Measurements from ENCODE around the gene BOD1L2.

Gene BOD1L2

GRCh38 chr18:57185434-57185833 is 38.5 kb downstream of the BOD1L2 start:
- no peaks in the 10 kb centered on the region for H3K27me3 Mint-ChIP-seq (ENCODE audit: low read depth)
- H3K4me1 Mint-ChIP-seq (ENCODE audit: low read depth), result no peaks in the 10 kb centered on the region
- no peak overlapping the region for H3K27ac Mint-ChIP-seq
- no peaks in the 10 kb centered on the region for H3K36me3 Mint-ChIP-seq (ENCODE audit: low read depth)
- no peak overlapping the region for H3K4me3 Mint-ChIP-seq
- peaks cover 23% of the 10 kb centered on the region for H3K9me3 Mint-ChIP-seq
- DNase-seq (ENCODE audit: low spot score), result no peak

GRCh38 chr18:57188851-57189557 is 42.1 kb downstream of the BOD1L2 start:
- Mint-ChIP-seq H3K9me3 (peaks cover 13% of the 10 kb centered on the region), H3K4me3 (no peak overlapping the region), H3K36me3 (ENCODE audit: low read depth) (no peaks in the 10 kb centered on the region), H3K27ac (no peak overlapping the region), H3K27me3 (ENCODE audit: low read depth) (no peaks in the 10 kb centered on the region), H3K4me1 (ENCODE audit: low read depth) (no peaks in the 10 kb centered on the region)
- DNase-seq (ENCODE audit: low spot score), result no peak

- Mint-ChIP-seq H3K27me3 (ENCODE audit: low read depth) (no peaks in the 10 kb centered on the region), H3K36me3 (ENCODE audit: low read depth) (no peaks in the 10 kb centered on the region), H3K27ac (no peak overlapping the region), H3K9me3 (peaks cover 11% of the 10 kb centered on the region), H3K4me1 (ENCODE audit: low read depth) (no peaks in the 10 kb centered on the region), H3K4me3 (no peak overlapping the region)
- no peak for DNase-seq (ENCODE audit: low spot score)
Measured at GRCh38 chr18:57190026-57190425, 43.1 kb downstream of the BOD1L2 start.

GRCh38 chr18:57194070-57194469 is 47.2 kb downstream of the BOD1L2 start:
- H3K4me1 Mint-ChIP-seq (ENCODE audit: low read depth), result no peaks in the 10 kb centered on the region
- H3K9me3 Mint-ChIP-seq, result no peaks in the 10 kb centered on the region
- no peak overlapping the region for H3K27ac Mint-ChIP-seq
- H3K36me3 Mint-ChIP-seq (ENCODE audit: low read depth), result no peaks in the 10 kb centered on the region
- H3K27me3 Mint-ChIP-seq (ENCODE audit: low read depth), result no peaks in the 10 kb centered on the region
- DNase-seq (ENCODE audit: low spot score), result no peak
- no peak overlapping the region for H3K4me3 Mint-ChIP-seq

DNA sequence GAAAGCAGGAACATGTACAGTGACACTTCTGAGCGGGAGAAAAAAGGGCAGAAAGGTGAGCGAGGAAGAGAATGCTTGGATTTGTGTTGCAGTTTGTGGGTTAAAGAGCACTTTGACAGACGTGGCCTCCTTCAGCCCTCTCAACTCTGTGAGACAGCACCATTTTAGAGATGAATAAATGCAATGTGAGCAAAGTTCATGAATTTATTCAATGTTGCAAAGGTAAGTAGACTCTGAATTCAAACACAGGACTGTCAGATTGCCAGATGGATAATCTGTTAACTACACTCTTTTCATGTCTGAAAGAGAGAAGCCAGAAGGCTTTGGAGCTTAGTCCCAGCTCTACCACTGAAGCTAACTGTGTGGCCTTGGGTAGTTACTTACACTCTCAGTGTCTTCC is 47.7 kb downstream of the BOD1L2 start:
- H3K36me3 Mint-ChIP-seq (ENCODE audit: low read depth), result no peaks in the 10 kb centered on the region
- H3K4me1 Mint-ChIP-seq (ENCODE audit: low read depth), result no peaks in the 10 kb centered on the region
- no peaks in the 10 kb centered on the region for H3K9me3 Mint-ChIP-seq
- H3K27ac Mint-ChIP-seq, result no peak overlapping the region
- no peaks in the 10 kb centered on the region for H3K27me3 Mint-ChIP-seq (ENCODE audit: low read depth)
- no peak for DNase-seq (ENCODE audit: low spot score)
- H3K4me3 Mint-ChIP-seq, result no peak overlapping the region

- H3K27me3 Mint-ChIP-seq (ENCODE audit: low read depth), result no peaks in the 10 kb centered on the region
- no peaks in the 10 kb centered on the region for H3K9me3 Mint-ChIP-seq
- no peaks in the 10 kb centered on the region for H3K4me1 Mint-ChIP-seq (ENCODE audit: low read depth)
- H3K36me3 Mint-ChIP-seq (ENCODE audit: low read depth), result no peaks in the 10 kb centered on the region
- no peak overlapping the region for H3K4me3 Mint-ChIP-seq
- no peak overlapping the region for H3K27ac Mint-ChIP-seq
- DNase-seq (ENCODE audit: low spot score), result no peak
Measured at GRCh38 chr18:57195341-57195740, 48.5 kb downstream of the BOD1L2 start.

DNA sequence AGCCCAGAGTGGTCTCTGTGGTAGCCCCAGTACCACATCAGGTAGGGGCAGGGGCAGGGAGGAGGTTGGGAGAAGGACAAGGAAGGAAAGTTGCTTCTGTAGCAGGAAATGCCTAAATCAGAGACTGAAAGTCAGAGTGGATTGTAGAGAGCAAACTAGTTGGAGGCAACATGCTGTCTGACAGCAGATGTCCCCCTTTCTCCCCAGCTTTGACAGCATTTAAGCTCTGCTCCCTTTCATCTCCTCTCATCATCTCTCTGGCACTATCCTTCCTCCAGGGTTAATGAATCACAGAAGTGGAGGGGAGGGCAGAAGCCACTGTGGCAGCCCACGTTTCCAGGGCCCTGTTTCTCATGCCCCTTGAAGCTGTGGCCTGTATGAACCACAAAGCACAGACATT is 50.4 kb downstream of the BOD1L2 start:
- DNase-seq (ENCODE audit: low spot score), result no peak
- Mint-ChIP-seq H3K36me3 (ENCODE audit: low read depth) (no peaks in the 10 kb centered on the region), H3K9me3 (no peaks in the 10 kb centered on the region), H3K4me3 (no peak overlapping the region), H3K27ac (no peak overlapping the region), H3K27me3 (ENCODE audit: low read depth) (no peaks in the 10 kb centered on the region), H3K4me1 (ENCODE audit: low read depth) (no peaks in the 10 kb centered on the region)

- Mint-ChIP-seq H3K4me3 (no peak overlapping the region), H3K4me1 (ENCODE audit: low read depth) (no peaks in the 10 kb centered on the region), H3K27ac (no peak overlapping the region), H3K9me3 (no peaks in the 10 kb centered on the region), H3K36me3 (ENCODE audit: low read depth) (no peaks in the 10 kb centered on the region), H3K27me3 (ENCODE audit: low read depth) (no peaks in the 10 kb centered on the region)
- no peak for DNase-seq (ENCODE audit: low spot score)
Measured at GRCh38 chr18:57198073-57198472, 51.2 kb downstream of the BOD1L2 start.

All from T-helper 2 cell treated with Interferon-gamma antibody and Interleukin-4, amounts not matched to agents 5 μg/mL and 100 μg/mL, for 36 hours (primary cell).